HG03432 (cell line): Measurements from ENCODE around the gene MRGPRG.
"Not testable (repeated sequence)": the region's sequence is repeated elsewhere in the genome, so short reads cannot be mapped to it uniquely, and the experiment has no call there.

Experiments
- ATAC-seq: cut with Tn5 transposase; IDR thresholded peaks from one replicate; pipeline ENCODE4 v1.9.1; 2021; ENCODE audit warnings: mild to moderate bottlenecking, moderate library complexity; ENCODE audit not compliant: unreplicated experiment

The MRGPRG gene

DNA sequence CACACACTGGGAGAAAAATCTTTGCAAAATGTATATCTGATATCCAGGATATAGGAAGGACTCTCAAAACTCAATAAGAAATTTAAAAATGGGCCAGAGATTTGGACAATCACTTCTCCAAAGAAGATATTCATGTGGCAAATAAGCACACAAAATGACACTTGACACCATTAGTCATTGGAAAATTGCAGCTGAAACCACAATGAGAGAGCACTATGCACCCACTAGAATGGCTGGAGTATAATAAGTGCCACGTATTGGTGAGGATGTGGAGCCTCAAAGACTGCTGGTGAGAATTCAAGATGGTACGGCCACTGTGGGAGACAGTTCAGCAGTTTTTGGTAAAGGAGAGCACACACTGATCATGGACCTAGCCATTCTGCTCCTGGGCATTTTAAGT is 40.7 kb downstream of the MRGPRG start:
- ATAC-seq: no peak

GRCh38 chr11:3176487-3176886 is 42.1 kb downstream of the MRGPRG start:
- ATAC-seq: no peak

- no peak for ATAC-seq
These were observed 43.4 kb downstream of the MRGPRG start for GRCh38 chr11:3175194-3175593.

- no peak for ATAC-seq
These were observed 44.2 kb downstream of the MRGPRG start for GRCh38 chr11:3174387-3174786.

GRCh38 chr11:3173795-3174194 is 44.8 kb downstream of the MRGPRG start:
- ATAC-seq: no peak

DNA sequence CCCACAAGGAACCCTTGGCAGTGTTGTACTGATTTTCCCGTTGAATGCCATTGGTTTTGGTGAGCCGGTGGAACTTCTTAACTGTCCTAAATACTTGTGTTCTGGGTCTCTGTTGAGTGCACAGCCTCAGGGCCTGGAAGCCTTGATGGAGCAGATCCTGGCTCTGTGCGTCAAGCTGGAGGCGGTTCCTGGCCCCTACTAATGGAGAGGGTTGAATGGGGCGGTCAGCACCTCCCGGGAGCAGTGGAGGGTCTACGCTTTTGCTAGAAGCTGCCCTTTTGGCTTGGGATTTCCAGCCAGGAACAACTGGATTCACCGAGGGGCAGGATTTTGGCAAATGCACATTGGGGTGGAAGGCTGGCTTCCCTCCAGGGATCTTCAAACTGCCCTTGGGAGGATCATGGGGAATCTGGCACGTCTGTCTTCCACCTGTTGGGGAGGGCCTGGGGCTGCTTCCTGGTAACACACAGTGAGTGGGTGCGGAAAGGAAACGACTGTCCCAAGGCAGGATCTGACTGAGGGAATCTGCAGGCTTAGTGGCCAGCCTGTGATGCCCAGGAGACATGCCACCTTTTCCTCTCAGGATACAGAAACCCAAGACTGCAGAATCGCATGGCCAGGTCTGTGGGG is 46.6 kb downstream of the MRGPRG start:
- ATAC-seq: no peak

GRCh38 chr11:3170756-3171650 is 47.6 kb downstream of the MRGPRG start:
- ATAC-seq: no peak

DNA sequence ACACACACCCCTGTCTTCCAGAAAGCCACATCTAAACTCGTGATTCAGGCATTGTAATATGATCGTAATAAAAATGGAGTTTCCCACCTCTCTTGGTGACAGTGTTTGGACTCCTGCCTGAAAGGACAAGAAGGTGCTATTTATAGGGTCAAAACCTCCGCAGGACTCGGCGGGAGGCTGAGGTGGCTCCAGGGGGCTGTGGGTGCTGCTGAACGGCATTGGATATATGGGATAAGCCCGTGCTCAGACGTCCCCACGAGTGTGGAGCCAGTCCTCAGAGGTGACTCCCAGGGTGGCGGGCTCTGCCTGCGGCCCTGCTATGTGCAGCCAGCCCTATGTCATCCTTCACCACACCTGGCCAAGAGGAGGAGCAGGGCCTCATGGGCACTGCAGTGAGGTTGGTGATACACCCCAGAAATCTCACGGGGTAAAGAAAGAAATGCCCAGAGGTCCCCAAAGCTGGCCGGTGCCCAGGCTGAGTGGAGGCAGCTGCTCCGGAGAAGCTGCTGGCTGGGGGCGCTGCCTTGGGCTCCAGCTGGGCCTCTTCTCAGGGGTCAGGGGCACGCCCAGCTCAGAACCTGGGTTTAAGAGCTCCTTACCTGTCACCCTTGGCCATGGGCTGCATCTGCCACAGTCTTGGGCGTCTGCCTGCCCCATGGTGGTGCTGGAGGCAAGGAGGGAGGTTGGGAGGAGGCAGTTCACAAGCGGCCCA is 48.4 kb downstream of the MRGPRG start:
- ATAC-seq: no peak

- no peak for ATAC-seq
These were observed 49.2 kb downstream of the MRGPRG start for GRCh38 chr11:3169255-3170043.

GRCh38 chr11:3168742-3169254 is 49.8 kb downstream of the MRGPRG start:
- ATAC-seq: not testable (repeated sequence)
